RPMI8226 (cell line): ENCODE measurements around the gene PDE1C.
"Not testable (repeated sequence)": the region's sequence is repeated elsewhere in the genome, so short reads cannot be mapped to it uniquely, and the experiment has no call there.

Experiments used
- DNase-seq: peaks from one replicate; pipeline ENCODE4 v3.0.0-alpha.2; 2015

The PDE1C gene

DNA sequence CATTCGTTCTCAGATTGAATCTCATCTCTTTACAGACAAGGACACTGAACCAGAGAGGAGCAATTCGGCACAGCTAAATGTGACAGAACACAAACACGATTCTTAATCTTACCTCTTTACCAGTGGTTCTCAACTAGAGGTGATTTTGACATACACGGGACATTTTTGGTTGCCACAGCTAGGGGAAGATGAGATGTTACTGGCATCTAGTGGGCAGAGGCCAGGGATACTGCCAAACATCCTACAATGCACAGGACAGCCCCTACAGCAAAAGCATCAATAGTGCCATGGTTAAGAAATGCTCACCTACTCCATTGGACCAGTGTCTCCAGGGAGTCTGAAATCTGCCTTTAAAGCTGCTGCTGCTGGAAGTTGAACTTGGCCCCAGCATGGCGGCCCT is 27.3 kb downstream of the PDE1C start:
- DNase-seq, result no peak

- DNase-seq, result no peak
Observed at GRCh38 chr7:32039000-32039756, 31.0 kb downstream of the PDE1C start.

DNA sequence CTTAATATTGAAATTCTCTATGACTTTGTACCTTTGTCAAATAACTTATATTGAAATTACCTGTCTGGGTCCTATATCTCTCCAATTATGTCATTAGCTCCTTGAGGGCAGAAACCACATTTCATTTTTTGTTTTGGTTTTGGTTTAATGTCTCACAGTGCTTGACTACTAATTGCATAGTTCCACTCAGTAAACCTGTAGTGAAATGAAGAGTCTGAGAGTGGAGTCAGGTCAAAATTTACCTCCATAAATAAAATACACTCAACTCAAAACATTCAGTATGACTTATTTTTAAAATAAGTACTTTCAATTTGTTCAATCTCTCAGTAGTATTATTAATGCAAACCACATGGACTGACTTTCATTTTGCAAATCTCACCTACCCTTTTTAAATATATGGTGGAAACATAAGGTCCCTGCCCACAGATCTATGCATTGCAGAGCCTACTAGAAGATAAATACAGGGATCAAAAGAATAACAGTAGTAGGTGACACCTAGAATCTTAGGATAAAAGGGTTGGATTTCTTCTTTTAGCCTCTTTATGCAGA is 32.5 kb downstream of the PDE1C start:
- no peak for DNase-seq

- DNase-seq, result no peak
Observed at GRCh38 chr7:32036557-32036956, 33.6 kb downstream of the PDE1C start.

- DNase-seq, result no peak
Observed at GRCh38 chr7:32034052-32034451, 36.2 kb downstream of the PDE1C start.

- no peak for DNase-seq
Observed at GRCh38 chr7:32033006-32033405, 37.2 kb downstream of the PDE1C start.

GRCh38 chr7:32032211-32032610 is 38.0 kb downstream of the PDE1C start:
- DNase-seq, result no peak

DNA sequence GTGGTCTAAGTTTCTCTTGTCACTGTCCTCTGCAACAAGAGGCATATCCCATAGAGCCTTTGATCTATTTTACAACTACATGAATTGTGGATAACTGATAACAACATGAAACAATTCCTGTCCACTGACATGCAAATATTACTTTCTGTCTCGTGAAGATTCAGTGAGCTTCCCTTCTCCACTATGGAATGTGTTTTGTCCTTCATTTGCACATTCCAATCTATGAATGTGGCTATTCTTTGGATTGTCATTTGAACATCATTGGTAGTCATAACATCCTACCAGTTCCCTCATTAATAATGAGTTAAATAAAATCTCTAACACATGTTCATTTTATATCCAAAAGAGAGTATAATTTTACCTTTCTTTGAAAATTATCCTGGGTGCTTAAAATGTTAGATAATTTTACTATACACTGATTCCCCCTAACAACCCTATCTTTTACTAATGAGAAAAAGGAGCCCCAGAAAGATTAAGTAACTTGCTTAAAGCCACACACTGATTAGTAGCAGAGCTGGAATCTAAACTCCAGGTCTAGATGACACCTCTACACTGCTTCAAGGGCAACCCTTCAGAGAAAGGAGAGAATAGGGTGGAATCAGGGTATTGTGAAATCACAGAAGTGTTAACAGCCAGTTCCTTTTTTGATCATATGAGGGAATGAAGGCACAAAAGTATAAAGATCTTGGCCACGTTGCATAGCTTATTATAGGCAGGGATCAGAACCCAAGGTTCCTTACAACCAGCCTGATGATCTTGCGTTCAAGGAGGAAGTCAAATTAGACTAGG is 39.1 kb downstream of the PDE1C start:
- no peak for DNase-seq

DNA sequence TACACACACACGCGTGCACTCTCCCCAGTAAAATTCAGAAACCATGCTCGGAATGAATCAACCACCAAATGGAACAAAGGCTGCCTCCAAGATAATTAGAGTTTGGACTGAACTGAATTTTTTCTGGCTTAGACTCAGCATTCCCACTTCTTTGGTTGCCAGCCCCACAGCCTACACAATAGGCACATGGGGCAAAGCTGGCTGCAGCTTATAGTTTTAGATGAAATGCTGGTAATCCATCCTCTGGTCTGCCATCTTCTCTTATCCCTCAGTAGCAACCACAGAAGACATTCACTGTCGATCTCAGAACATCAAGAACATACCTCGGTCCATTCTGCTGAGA is 44.2 kb downstream of the PDE1C start:
- no peak for DNase-seq

DNA sequence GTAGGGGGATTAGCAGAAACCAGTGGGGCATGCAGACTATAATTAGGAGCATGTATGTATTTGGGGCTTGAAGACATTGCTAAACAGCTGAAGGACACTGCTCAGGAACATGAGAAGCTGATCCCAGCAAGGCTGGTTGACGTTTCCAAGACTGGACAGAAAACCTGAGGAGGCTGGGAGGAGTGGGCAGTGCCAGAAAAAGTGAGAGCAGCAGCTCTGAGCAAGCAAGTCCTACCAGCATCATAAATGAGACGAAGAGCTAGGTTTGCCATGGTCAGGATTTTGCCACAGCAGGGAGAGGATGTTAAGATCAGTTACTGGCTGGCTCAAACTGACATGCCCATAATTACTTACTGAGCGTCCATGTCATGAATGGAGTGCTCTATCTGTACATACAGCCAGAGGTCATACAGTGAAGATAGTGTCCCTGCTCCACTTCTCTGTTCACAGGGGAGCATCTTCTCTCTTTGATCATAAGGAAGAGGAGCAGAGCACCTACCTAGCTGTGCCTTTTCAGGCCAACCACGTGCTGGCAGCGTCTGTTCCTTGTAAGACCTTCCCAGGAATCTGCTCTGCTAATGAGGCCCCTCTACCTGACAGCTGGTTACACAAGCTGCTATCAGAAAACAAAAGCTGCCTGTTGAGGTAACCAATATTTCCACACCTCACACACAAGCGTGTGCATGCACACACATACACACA is 44.7 kb downstream of the PDE1C start:
- DNase-seq, result no peak

GRCh38 chr7:32023376-32023775 is 46.8 kb downstream of the PDE1C start:
- DNase-seq, result no peak

- no peak for DNase-seq
Observed at GRCh38 chr7:32022966-32023365, 47.2 kb downstream of the PDE1C start.

GRCh38 chr7:32020551-32021159 is 49.6 kb downstream of the PDE1C start:
- no peak for DNase-seq

GRCh38 chr7:32018845-32019578 is 51.2 kb downstream of the PDE1C start:
- no peak for DNase-seq

- no peak for DNase-seq
Observed at GRCh38 chr7:32015133-32015532, 55.1 kb downstream of the PDE1C start.

DNA sequence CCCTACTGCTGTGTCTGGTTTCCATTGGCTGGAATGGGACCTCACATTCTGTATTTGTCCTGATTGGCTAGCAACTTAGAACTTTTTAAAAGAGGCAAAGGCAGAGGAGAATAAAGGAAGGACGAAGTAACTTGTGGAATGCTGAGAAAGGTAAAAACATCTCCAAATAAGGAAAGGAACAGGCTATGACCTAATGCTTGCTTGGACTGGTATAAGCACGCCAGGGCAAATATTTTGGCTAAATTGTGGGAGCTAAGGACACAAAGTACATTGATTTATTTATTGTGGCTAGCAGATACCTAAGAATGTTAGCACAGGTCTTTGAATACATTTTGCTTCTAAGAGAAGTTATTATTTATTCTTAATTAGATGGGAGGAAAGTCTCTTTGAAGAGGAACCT is 56.7 kb downstream of the PDE1C start:
- not testable (repeated sequence) for DNase-seq

DNA sequence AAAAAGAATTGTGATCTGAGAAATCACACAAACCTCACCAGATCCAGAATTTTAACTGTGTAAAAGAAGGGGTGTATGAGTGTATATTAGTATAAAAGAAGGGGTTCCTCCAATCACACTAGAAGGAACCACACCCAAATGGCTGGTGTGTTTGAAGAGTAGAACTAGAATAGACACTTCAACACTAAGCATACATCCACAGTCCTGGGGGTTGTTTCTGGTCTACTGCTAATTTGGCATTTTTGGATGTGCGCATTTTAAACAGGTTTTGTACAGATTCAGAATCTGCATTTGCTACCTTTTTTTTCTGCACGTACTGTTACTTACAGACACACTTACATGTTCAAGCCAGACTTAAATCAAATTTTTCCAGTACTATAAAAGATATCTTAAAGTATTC is 64.6 kb downstream of the PDE1C start:
- no peak for DNase-seq

DNA sequence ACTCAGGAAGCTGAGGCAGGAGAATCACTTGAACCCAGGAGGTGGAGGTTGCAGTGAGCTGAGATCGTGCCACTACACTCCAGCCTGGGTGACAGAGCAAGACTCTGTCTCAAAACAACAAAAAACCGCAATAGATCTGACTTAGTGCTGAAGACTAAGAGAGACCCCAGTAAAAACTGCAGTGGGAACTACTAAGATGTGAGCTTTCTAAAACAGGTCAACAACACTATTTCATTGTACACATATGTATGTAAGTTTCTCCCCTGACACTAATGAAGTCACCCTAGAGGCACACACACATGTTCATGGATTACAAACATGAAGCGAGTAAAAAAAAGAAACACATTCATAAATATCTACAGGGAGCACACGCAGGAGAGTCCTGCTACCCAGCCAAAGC is 68.3 kb downstream of the PDE1C start:
- DNase-seq, result no peak

- no peak for DNase-seq
Observed at GRCh38 chr7:31997423-31997822, 72.8 kb downstream of the PDE1C start.

GRCh38 chr7:31995134-31995533 is 75.1 kb downstream of the PDE1C start:
- DNase-seq, result no peak

DNA sequence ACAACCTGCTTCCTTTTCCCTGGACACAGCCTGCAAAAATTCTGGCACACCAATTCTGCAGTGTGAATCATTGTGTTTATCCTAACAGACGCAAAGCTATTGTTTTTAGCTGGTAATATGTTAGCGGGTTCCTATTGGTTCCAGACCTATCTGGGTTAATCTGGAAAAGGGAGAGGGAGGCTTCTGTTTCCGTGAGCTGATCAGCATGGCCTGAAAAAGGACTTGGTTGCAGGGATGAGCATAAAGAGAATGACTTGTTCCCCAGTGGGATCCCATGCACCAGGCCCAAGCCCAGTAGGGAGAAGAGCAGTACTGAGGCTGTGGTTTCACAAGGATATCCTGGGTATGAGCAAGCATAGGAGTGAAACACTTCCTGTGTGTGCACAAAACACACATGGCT is 78.4 kb downstream of the PDE1C start:
- no peak for DNase-seq

GRCh38 chr7:31991406-31991805 is 78.8 kb downstream of the PDE1C start:
- no peak for DNase-seq
